Renal pelvis (tissue), 4 donors: ENCODE results near the gene SLC1A3. TPM values are rescaled to one million over a fixed set of nuclear protein-coding genes. Genes with fewer than 3 reads are reported as not detected.

Experiments
- DNase-seq: peaks from one replicate; pipeline ENCODE4 v3.0.0-alpha.2; 2013
- polyA plus RNA-seq, 3 donors: library from polyadenylated mRNA; unstranded; fragments of 120-200 nt; gene quantifications; one replicate each; pipeline ENCODE4 v1.2.1, GENCODE V29; 2013; ENCODE audit not compliant: insufficient read length in 3 of 3

Gene SLC1A3
- polyA plus RNA-seq, 3 donors = 2.0 to 4.4 (median 3.7) TPM

DNA sequence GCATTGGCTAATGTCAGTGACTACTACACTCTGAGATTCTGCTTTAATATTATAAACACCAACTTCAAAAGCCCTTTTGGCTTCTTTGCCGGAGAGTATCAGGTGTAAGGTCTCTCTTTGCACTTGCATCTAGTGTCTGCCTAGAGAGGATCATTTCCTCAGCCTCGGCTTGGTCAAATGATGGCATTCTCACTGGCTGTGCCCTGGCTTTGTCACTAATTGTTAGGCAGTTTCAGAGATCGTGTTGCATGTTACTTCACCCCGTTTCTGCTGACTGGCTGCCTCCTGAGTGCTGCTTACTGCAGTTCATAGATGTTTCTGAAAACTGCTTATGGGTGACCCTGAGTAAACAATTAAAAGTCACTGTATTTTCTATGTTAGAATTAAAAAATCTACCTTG, 48.8 kb downstream of the SLC1A3 start:
- peak; percentile 47 for DNase-seq

DNA sequence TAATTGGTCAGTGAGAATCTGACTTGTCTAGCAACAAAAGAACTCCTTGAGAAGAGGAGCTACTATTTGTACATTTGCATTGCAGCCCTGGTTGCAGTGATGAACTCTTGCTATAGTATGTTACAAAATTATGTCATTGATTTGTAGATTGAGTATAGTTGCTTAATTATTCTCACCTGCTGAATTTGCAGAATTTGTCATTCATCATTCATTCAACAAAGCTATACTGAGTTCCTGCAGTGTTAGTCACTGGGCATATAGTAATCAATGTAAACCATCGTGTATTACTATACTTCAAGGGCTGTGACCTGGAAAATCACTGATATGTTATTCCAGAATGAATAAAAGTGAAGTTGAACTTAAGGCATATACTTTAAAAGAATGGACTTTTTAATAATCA, 50.1 kb downstream of the SLC1A3 start:
- DNase-seq = no peak

DNA sequence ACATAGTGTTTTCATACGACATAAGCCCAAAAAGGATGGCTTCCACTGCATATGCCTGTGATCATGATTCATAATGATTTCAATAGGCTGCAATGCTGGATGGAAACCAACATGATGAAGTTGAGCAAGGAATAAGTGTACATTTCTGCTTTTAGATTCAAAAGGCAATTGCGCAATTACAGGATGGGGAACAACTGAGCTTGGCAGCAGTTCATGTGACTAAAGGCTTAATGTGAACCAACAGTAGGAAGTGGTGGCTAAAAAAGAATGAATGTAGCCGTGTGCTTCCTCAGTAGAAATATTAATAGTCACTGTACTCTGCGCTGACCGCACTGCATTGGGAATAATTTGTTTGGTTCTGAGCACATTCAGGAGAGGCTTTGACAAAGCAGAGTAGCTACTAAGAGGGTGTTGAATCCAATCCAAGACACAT, 51.2 kb downstream of the SLC1A3 start:
- no peak for DNase-seq

DNA sequence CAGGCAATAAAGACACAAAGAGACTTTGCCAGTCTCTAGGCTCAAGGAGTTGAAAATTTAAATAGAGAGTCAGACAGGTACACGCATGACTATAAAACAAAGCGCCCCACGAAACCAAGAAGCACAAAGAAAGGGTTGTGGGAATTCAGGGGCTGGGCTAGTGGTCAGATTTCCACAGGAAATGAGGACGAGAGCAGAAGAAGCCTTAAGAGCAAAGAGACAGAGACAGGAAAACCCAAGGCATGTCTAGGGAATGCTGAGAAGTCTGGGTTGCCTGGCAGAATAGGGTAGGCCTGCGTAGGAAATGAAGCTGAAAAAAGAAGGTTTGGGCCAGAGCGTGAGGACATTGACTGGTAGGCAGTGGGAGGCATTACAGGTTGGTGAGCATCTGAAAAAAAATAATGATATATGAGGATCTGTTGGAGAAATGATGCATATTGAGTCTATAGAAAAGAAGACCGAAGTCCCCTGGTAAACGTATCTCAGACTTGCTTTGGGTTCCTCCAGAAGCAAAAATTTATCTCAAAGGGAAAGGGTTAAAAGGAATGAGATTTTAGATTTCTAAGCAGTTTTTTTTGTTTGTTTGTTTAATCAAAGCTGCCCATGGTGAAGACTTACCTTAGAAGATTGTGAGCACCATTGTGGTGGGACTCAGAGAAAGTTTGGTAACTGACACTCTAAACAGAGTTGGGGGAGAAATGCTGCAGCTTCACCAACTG, 51.8 kb downstream of the SLC1A3 start:
- DNase-seq = no peak

DNA sequence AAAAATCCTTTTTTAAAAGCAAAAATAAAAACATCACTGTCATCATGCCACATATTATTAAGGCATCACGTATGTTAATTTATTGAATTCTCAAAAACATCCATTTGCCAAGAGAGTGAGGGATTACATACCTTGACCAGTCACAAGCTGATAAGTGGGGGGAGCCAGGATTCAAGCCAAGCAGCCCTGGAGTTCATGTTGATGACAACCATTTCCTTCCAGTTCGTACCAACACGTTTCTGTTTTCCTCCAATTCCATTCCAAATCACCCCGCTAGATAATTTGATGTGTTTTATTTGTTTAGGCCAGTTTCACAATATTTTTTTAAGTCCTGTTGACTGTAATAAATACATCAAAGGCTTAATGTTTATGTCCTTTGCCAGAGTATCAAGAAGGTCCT, 53.0 kb downstream of the SLC1A3 start:
- DNase-seq = no peak

DNA sequence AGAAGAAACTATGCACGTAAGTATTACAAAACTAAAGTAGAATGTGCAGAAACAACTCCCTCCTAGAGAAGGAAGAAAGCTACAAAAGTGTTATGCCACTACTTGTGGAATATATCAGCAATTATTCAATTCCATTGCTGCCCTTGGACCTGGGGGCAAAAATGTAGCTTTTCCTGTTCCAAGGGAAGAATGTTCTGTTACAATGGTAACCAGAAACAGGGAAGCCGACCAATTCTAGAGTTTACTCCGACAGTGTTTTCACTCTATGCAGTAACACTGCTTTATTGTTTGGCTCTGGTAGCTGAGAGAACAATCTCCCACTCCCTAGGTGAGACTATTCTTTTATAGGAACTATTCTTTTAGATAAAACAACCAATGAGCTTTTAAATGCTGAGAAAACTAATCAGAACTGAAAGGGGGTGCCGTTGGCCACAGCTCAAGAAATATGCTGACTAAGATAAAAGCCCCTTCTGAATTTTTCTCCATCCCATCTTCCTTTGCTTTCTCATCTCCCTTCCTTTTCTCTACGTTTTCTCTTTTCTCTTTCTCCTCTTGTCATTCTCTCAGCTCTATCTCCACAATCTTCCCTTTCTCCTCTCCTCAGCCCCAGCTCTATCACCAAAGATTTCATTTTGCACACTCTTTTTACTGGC, 54.1 kb downstream of the SLC1A3 start:
- DNase-seq = no peak

DNA sequence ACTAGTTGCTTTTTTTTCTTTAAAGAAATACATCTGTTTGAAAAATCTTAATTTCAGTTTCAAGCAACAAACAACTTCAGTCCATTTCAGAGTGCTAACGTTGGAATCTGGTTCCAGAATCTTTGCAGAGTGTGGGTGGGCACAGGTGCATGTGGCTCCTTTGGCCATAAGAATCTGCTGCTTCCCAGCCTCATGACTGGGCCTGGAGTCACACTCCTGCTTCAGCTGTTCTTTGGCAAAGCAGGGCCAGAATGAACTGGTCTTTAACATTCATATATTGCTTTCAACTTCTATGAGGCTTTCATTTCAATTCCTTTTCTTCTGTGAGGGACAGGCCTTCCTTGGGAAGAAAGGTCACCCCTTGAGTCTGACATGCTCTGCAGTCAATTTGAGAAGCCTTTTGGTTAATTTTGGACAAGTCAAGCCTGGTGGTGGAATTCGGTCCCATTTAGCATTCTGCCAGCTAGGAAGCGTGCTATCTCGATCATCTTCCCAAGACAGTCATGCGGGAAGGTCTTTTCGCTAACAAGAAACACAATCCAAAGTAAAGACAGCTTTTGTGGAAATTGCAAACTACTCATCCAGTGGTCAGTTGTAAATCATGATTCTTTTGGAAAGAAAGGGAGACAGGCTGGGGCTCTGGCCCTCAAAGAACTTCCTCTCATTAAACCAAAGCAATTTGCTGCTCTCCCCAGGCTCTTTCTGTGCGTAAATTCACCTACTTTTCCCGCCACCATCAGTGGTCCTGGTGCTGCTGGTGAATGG, 55.2 kb downstream of the SLC1A3 start:
- DNase-seq = no peak

DNA sequence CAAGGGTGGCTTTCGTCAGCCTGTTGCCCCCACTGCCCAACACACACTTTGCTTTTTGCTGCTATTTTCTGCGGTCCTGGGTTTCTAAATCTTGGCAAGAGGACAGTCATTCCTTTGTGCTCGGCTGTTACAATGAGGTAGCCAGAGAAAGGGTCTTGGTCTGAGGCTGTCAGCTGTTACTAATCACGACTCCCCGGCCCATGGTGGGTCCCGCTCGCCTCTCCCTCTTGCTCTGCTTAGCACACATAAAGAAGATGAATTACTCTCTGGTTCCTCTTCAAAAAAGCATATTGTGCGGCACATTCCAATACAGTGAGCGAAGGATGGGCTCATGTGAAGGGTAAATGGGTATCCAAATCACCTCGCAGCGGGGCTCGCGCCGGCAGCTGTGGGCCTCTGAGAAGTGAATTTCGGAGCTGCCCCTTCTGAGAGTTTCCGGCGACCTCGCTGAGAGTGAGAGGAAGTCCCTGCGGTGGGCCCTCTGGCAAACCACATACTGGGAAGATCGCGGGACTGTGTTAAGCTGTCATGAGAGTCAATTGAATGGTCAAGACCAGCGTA, 56.0 kb downstream of the SLC1A3 start:
- no peak for DNase-seq

DNA sequence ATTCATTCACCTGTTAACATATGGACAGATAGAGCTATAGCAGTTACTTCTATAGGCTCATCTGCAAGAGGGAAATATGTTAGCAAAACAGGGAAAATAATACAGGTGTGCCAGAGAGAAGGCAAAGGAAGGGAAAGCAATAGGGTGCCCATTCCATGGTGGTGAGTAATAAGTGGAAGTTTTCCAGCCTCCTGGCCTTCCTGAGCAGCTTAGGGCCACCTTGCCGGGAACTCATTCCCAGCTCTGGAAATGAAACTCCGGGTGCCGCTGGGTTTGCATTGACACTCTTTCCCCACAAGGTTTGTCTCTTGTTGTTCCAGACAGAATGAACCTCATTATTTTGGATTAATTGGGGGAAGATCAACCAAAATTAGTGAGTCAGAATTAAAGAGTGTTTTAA, 58.4 kb downstream of the SLC1A3 start:
- no peak for DNase-seq

DNA sequence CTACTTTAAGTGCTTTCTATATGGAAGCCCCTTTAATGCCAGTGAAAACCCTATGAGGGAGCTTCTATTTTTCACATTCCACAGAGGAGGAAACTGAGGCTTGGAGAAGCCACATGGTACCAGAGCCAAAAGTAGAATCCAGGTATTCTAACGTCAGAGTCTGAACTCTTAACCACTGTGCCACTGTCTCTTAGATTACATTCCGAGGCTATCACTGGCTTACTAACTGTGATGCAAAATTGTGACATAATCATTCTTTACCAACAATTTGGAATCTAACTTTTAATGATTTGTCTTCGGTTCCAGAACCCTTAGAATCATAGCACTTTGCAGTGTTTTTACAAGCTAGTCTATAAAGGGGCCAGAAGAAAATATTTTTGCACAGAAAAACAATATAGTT, 59.2 kb downstream of the SLC1A3 start:
- DNase-seq = no peak

DNA sequence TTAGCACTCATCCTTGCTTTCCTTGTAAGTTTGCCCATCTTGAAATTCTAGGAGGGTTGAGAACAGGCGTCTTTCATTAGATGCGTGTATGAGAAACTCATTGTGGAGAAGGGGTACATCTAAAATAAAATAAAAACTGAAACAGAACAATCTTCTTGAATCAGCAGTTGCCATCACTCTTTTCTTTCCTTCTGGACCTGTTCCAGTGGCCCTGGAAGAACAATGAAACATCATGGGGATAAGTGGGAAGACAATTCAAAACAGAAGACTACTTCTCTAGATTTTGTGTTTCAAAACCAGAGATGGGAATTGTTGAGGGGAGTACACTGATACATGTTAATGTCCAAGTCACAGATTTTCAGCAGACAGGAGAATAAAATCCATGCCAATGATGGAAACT, 59.9 kb downstream of the SLC1A3 start:
- DNase-seq = no peak

DNA sequence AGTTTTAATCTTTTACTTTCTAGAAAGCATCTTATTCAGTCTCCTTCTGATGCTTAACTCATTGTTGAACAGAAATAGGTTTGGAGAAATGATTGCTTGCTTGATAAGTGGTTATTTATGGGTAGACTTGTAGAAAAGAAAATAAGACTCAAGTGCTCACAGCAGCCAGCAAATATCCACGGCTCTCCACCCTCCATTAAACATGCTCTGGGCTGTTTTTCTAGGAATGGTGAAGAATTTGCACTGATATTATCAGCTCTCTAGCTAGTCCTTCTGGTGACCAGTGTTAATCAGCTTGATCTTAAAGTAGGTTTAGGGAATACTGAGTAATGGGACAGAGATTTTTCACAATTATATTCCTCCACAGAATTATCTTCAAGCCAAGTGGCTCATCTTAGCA, 60.6 kb downstream of the SLC1A3 start:
- DNase-seq = no peak

DNA sequence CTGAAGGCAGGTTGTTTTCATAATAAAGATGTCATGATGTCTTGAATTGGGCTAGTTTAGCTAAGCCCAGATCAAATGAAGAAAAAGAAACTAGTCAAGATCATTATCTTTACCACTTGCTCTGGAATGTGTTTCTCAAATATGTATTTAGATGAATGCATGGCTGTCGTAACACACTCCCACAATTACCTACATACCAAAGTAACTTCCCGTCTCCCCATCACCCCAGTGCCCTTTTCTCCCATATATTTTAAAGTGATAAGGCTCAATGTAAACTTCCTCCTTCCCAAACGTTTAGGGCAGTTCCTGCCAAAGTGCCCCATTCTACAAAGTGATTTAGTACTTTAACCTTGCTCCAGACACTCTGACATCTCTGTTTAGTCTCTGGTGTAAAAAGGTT, 61.4 kb downstream of the SLC1A3 start:
- DNase-seq = no peak

DNA sequence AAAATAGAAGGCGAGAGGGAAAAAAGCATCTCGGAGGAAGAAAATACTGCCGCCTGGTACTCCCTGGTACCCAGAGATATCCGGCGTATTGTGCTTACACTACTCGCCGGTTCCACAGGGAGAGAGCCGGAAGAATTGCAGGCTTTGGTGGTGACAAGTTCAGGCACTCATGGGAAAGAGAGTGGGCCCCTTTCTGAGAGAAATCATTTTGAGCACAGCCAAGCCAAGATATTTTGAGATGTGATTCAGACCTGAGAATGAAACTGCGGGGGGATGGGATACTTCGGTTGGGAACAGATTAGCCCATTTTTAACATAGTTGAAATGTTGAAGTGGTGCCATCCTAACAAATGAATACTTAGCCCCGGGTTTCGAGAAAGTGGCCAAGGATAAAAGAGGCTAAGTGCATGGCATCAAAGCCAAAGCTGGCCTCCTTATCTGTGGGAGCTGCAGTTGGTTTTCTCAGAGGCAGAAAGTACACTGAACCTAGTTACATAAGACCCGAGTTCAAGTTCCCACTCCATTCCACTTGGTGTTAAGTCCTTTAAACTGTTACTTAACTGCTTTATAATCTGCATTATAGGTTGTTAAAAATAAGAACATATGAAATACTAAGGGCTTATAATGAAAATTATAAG, 62.7 kb downstream of the SLC1A3 start:
- no peak for DNase-seq

DNA sequence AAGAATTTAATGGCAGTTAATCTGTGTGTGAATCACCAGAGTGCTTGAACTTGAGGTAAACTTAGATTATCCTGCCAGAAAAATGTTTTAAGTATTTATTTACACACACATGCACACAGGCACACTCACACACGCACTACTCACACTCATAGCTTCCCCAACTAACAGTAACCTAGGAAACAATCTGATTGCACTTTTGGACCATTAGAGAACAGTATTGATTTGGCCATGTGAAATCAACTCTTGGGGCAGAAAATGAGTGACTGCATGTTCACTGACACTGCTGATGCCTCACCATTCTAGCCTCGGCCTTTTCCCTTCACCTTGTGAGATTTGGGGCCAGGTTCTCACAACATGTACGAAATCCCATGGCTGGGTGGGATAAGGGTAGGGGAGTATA, 64.1 kb downstream of the SLC1A3 start:
- no peak for DNase-seq

DNA sequence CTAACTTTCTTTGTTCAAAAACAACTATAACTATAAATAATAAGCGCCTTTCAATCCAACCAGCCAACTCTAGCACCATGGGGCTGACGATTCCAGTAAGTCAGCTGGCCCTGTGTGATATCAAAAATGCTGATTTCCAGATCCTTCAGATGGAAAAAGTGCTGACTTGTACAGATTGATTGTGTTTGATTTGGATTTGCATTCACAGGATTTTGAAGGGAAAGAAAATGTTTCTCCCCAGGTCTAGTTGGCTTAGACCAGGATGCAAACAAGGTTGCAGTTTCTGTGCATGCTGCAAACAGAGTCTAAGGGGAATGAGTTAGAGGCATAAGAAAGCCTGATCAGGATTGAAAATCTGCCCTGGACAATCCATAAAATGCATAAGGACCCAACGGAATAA, 68.9 kb downstream of the SLC1A3 start:
- DNase-seq = no peak

DNA sequence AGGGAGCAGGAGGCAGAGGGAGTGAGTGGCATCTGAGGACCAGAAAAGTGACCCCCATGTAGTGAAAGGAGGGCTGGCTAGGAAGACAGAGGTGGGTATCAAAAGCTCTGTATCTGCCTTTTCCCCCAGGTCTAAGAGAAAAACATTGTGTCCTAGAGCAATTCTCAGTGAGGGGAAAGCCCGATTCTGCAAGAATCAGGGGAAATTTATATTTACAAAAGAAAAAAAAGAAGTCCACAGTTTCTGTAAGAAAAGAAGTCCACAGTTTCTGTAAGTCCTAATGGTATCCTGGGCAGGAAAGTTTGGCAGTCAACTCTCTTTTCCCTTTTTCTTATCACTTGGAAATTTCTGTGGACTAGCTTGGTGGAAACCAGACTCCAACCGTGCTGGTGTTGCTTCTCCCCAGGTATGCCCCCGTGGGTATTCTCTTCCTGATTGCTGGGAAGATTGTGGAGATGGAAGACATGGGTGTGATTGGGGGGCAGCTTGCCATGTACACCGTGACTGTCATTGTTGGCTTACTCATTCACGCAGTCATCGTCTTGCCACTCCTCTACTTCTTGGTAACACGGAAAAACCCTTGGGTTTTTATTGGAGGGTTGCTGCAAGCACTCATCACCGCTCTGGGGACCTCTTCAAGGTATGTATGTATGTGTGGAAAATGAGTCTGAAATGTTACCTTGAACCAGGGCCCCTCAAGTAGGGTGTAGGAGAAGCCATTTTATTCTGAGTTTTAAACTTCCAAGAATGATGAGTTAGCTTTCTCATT, 73.0 kb downstream of the SLC1A3 start:
- no peak for DNase-seq

DNA sequence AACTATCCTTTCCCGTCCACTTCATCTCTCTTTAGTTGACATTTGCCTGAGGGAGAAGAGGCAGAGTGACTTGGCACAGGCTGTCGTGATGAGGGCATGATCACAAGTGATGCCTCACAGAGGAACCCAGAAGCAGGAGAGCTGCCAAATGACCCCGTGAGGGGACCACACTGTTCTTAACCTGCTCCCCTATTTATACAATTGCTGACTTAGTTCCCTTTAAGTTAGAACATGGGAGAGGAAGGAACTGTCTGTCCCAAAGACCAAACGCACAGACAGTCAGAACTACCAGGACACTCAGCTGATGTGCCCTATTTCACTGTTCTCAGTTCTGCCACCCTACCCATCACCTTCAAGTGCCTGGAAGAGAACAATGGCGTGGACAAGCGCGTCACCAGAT, 73.7 kb downstream of the SLC1A3 start:
- no peak for DNase-seq

DNA sequence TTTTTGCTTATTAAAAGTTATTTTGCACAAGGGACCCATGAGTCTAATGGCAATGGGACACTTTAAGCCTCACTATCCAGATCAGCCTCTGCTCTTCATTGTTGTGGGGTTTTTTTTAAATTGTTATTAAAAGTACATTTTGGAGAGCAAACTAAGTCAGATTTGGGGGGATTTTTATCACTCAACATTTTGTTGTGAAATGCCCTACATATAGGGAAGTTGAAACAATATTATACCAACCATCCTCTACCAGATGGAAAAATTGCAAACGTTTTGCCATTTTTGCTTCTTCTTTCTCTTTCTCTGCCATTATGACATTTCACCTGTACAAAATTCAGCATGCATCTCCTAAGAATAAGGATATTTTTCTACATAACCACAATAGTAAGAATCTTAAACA, 75.3 kb downstream of the SLC1A3 start:
- no peak for DNase-seq

DNA sequence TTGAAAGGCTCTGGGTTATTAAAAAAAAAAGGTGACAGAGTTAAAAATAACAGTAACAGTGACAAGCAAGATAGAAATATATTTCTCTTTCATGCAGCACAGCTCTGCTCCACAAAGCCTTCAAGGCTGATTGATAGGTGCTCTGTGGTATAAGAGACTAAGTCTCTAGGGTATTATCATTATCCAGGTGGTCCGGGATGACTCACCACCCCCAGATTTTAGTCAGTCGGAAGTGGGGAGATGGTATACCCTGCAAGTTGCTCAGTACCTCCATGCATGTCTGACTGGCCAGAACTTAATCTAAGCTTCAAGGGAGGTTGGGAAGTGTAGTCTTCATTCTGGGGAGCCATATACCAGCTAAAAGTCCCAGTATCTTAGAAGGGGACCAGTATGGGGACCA, 76.1 kb downstream of the SLC1A3 start:
- no peak for DNase-seq

DNA sequence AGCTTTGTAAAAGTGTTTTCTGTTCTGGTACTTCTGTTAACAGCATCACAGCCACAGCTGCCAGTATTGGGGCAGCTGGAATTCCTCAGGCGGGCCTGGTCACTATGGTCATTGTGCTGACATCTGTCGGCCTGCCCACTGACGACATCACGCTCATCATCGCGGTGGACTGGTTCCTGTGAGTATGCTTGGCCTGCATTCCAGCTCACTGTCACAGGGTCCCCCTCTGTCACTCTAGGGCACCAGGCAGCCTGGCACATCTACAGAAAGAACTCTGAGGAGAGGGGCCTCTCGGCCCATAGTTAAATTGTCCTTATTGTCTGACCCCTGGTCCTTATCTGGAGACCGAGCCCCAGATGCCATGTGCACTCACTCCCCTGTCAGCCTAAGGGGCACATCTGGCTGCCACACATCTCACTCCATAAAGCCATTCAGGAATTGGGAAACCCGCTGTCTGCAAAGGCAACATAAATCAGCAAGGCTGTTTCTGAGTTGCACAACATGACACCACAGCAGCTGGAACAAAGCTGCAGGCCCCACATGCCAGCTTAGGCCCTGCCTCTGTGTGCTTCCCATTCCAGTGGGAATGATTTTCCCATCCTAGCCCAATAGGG, 77.5 kb downstream of the SLC1A3 start:
- no peak for DNase-seq
